ENCODE results near the gene SART3. TPM values are rescaled to one million over a fixed set of nuclear protein-coding genes. Genes with fewer than 3 reads are reported as not detected.

SART3 gene
- total and polyA plus RNA-seq, 2 of the 13 experiments (the other 11 are each of a cell fraction or from before 2014, with no cell fraction given) = 16.1 to 69.9 TPM

GRCh38 chr12:108581311-108582227 is 20.6 kb upstream of the SART3 start:
- Histone ChIP-seq H2AFZ (ENCODE audit: low read length) (no peak overlapping the region), H3K9ac (ENCODE audit: insufficient read depth, low read depth, low read length) (no peak overlapping the region), H3K4me3 (replicated peaks in 1 of 3; ENCODE audit: insufficient read depth in 1 of 3, low read depth in 2 of 3, low read length in 3 of 3) (no peak overlapping the region), H3K79me2 (ENCODE audit: insufficient read depth, low read length) (no peaks in the 10 kb centered on the region), H3K36me3 (replicated peaks in 1 of 2; ENCODE audit: control insufficient read depth in 1 of 2, insufficient read depth in 2 of 2, low read length in 2 of 2) (no peaks in the 10 kb centered on the region), H3K4me2 (ENCODE audit: low read depth, low read length) (no peak overlapping the region), H3K9me3 (ENCODE audit: low read length) (no peaks in the 10 kb centered on the region), H3K27ac (ENCODE audit: extremely low read length, insufficient read depth, low read length) (no peak overlapping the region), H4K20me1 (ENCODE audit: insufficient read depth, low read length) (no peaks in the 10 kb centered on the region), H3K27me3 (ENCODE audit: control insufficient read depth in 1 of 2, insufficient read depth in 2 of 2, low read length in 2 of 2) (peaks cover 2 to 7% of the 10 kb centered on the region in 2 experiments; a peak in 2 of 5 replicates), H3K4me1 (ENCODE audit: insufficient read depth, low read length) (no peaks in the 10 kb centered on the region)
- intact Hi-C loops (cut with micrococcal nuclease; ENCODE audit: unreplicated experiment) = no loop called here
- no peak for TF ChIP-seq RCOR2 (CRISPR knock-in tag; IDR thresholded peaks at IDR 0.05)
- peak; percentile 93 for TF ChIP-seq ZNF768 (CRISPR knock-in tag; IDR thresholded peaks at IDR 0.05)
- DNase-seq (ENCODE audit: low spot score) (no peak), FAIRE-seq (no peak), ATAC-seq (no peak)
- in situ Hi-C loops (cut with HindIII; ENCODE audit: extremely low pct_ligation_motif_present, low pct_unique_long_range_greater_than_20kb) = no loop called here
- WGBS (ENCODE audit: low lambda C conversion rate) = 73% methylated on average over 25 of the region's 33 CpGs
- ChIA-PET CTCF (ENCODE audit: low intra/inter-chr PET ratio, low total read pairs) (no interaction called here), POLR2A (no interaction called here)
- no TSS peak for BruUV-seq (replicated peaks)

- BruUV-seq (replicated peaks) = no TSS peak
- ChIA-PET POLR2A (no interaction called here), CTCF (ENCODE audit: low intra/inter-chr PET ratio, low total read pairs) (no interaction called here)
- Histone ChIP-seq H3K27ac (ENCODE audit: extremely low read length, insufficient read depth, low read length) (no peak overlapping the region), H3K4me2 (ENCODE audit: low read depth, low read length) (no peak overlapping the region), H3K4me1 (ENCODE audit: insufficient read depth, low read length) (no peaks in the 10 kb centered on the region), H3K79me2 (ENCODE audit: insufficient read depth, low read length) (no peaks in the 10 kb centered on the region), H4K20me1 (ENCODE audit: insufficient read depth, low read length) (no peaks in the 10 kb centered on the region), H2AFZ (ENCODE audit: low read length) (no peak overlapping the region), H3K4me3 (replicated peaks in 1 of 3; ENCODE audit: insufficient read depth in 1 of 3, low read depth in 2 of 3, low read length in 3 of 3) (no peak overlapping the region), H3K36me3 (replicated peaks in 1 of 2; ENCODE audit: control insufficient read depth in 1 of 2, insufficient read depth in 2 of 2, low read length in 2 of 2) (no peaks in the 10 kb centered on the region), H3K9me3 (ENCODE audit: low read length) (no peaks in the 10 kb centered on the region), H3K9ac (ENCODE audit: insufficient read depth, low read depth, low read length) (no peak overlapping the region), H3K27me3 (ENCODE audit: control insufficient read depth in 1 of 2, insufficient read depth in 2 of 2, low read length in 2 of 2) (peaks cover 2 to 7% of the 10 kb centered on the region in 2 experiments; a peak in 2 of 5 replicates)
- 2% methylated on average over 3 of the region's 3 CpGs for WGBS (ENCODE audit: low lambda C conversion rate)
- ATAC-seq (no peak), DNase-seq (ENCODE audit: low spot score) (no peak), FAIRE-seq (no peak)
- in situ Hi-C loops (cut with HindIII; ENCODE audit: extremely low pct_ligation_motif_present, low pct_unique_long_range_greater_than_20kb) = no loop called here
- intact Hi-C loops (cut with micrococcal nuclease; ENCODE audit: unreplicated experiment) = no loop called here
- TF ChIP-seq ZNF709 (CRISPR knock-in tag; IDR thresholded peaks at IDR 0.05) (no peak), HHEX (CRISPR knock-in tag; IDR thresholded peaks at IDR 0.05) (no peak), ZBTB8A (CRISPR knock-in tag; IDR thresholded peaks at IDR 0.05; ENCODE audit: borderline replicate concordance, low read depth) (no peak), MXD1 (CRISPR knock-in tag; IDR thresholded peaks at IDR 0.05) (no peak), UBTF (CRISPR knock-in tag; IDR thresholded peaks at IDR 0.05) (no peak), ZNF317 (CRISPR knock-in tag; IDR thresholded peaks at IDR 0.05) (no peak), NAIF1 (CRISPR knock-in tag; IDR thresholded peaks at IDR 0.05; ENCODE audit: borderline replicate concordance) (no peak), NFKB2 (CRISPR knock-in tag; IDR thresholded peaks at IDR 0.05; ENCODE audit: borderline replicate concordance) (no peak), NFE2L1 (CRISPR knock-in tag; IDR thresholded peaks at IDR 0.05; ENCODE audit: borderline replicate concordance) (no peak), FOXA1 (IDR thresholded peaks at IDR 0.05) (no peak), FOXA1 (CRISPR knock-in tag; IDR thresholded peaks at IDR 0.05) (no peak), POGZ (CRISPR knock-in tag; IDR thresholded peaks at IDR 0.05) (no peak), SYNCRIP (IDR thresholded peaks at IDR 0.05; ENCODE audit: insufficient read depth, low read depth, low read length) (no peak), MED13 (CRISPR knock-in tag; IDR thresholded peaks at IDR 0.05) (no peak), ZNF546 (CRISPR knock-in tag; conservative IDR thresholded peaks at IDR 0.05) (no peak)
Measured at GRCh38 chr12:108580531-108580930, 19.6 kb upstream of the SART3 start.

Measured in HepG2 (cell line).